NCI-H748 treated with DMSO at 0.1 percent for 48 hours (cell line): ENCODE results near the gene LRIT1.

Source experiments
- DNase-seq: peaks from one replicate; lab custom pipeline; 2025; lab: John Stamatoyannopoulos, UW

The LRIT1 gene

DNA sequence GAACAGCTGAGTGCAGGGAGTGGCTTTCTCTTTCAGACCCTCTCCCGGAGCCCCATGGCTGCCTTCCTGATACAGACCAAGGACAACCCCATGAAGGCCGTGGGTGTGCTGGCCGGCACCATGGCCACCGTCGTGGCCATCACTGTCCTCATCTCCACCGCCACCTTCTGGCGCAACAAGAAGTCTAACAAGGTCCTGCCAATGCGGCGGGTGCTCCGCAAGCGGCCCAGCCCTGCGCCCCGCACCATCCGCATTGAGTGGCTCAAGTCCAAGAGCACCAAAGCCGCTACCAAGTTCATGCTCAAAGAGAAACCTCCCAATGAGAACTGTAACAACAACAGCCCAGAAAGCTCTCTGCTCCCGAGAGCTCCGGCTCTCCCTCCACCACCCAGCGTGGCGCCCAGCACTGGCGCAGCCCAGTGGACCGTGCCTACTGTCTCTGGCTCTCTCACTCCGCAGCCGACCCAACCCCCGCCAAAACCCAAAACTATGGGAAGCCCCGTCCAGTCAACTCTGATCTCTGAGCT, 27.2 kb downstream of the LRIT1 start:
- no peak for DNase-seq

DNA sequence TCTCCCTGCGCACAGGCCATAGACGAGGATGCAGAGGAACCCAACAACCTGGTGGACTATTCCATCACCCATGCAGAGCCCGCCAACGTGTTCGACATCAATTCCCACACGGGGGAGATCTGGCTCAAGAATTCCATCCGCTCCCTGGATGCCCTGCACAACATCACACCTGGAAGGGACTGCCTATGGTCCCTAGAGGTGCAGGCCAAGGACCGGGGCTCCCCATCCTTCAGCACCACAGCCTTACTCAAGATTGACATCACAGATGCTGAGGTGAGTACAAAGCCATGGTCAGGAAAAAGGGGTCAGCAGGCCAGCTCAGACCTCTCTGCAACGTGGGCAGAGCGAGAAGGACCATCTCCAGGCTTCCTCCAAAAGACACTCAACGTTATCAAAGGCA, 28.3 kb downstream of the LRIT1 start:
- DNase-seq = no peak

DNA sequence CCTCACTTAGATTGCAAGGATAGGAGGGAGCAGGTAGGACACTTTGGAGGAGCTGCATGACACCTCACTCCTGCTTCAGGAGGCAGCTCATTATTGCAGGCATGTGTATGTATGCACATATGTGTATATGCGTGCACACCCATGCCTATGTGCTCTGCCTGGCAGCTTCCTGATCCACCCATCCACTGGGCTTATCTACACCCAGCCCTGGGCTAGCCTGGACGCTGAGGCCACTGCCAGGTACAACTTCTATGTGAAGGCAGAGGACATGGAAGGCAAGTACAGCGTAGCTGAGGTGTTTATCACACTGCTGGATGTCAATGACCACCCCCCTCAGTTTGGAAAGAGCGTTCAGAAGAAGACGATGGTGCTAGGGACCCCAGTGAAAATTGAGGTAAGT, 29.3 kb downstream of the LRIT1 start:
- no peak for DNase-seq

DNA sequence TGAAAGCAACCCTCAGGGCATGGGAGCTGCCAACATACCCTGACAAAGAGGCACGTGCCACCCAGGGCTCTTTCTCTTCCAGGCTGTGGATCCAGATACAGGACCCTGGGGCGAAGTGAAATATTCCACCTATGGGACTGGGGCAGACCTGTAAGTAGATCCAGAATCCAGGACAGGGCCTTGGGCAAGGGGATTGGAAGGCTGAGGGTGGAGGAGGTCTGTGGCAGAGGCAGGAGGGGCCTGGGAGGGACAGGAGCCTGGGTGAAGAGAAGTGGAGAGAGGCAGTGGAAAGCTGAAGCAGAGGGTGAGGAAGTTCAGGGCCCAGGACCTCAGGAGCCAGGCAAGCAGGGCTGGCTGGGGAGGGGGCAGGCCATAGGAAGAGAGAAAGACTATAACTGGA, 29.8 kb downstream of the LRIT1 start:
- DNase-seq = no peak

DNA sequence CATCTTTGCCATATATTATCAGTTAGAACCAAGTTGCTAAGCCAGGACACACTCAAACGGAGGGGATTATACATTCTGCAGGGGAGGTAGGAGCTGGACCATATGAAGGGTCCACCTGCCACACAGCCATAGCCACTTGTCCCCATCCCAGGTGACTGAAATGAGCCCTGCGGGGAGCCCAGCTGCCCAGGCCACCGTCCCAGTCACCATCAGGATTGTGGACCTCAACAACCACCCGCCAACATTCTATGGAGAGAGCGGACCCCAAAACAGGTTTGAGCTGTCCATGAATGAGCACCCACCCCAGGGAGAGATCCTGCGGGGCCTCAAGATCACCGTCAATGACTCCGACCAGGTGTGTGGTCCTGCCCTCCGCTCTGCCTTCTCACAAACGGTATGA, 33.3 kb downstream of the LRIT1 start:
- DNase-seq = no peak

DNA sequence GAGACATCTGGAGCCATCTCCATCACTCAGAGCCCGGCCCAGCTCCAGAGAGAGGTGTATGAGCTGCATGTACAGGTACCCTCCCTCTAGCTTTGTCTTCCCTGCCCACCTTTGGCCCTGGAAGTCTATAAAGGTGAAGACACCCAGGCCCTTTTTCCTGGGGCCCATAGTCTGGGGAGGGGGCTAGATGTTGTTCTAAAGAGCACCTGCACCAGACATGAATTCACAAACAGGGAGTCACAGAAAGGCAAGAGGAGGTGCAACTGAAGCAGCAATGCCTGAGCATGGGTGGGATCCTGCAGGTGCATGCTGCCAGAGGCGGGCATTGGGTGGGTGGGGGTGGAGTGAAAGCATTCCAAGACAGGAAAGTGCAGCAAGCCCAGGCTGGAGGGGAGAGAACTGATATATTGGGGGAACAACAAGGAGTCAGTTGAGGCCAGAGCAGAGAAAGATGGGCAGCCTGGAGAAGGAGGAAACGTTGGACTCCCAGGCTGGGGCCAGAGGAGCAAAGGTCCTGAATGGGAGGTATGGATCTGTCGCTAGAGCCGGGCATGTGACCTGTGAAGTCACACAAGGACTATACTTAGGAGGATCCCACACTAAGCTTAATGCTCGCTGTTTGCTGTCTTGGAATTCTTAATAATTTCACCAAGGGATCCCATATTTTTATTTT, 35.4 kb downstream of the LRIT1 start:
- no peak for DNase-seq

DNA sequence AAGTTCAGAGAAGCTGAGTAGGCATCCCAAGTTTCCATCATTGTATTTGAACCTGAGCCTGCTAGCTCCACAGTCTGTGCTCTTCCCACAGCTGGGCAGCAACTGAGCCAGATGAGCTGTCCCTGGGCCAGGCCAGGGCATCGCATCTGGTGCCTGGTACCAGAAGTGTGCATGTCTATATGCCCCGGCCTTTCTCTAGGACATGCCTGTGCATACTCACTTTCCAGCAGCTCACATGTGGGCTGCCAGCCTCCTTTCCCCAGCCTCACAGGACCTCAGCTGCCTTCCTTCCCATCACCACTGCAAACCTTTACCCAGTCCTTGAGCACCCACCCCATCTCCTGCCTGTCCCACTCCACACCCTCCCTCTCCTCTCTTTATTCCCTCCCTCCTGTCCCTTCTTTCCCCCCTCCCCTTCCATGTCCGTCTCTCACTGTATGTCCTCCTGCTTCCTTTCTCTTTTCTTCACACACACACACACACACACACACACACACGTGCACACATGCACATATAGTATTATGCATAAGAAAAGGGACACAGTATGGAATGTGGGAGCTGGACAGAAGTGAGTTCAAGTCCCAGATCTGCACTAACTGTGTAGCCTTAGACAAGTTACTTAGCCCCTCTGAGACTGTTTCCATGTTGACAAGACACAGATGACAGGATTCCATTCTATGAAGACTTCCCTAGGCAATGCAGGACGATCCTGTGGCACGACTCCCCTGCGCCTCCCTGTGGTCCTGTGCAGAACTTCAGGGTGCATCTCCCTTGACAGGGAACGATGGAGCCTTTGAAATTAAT, 36.1 kb downstream of the LRIT1 start:
- peak; percentile 43 for DNase-seq

DNA sequence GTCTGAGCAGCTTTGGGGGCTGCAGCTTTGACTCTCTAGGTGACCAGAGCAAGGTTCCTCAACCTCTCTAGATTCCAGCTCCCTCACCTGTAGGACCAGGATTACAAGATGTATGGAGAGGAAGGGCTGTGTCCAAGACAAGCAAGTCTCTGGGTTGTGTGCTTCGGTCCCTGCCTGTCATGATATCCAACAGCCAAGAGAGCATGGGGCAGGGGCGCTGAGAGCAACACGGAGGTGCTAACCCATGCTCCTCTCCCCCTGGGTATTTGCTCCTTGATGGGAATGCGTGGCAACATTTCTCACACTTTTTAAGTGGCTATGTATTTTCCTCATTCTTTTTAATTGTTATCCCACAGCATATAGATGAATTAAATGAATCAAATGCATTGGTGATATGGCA, 36.7 kb downstream of the LRIT1 start:
- DNase-seq = no peak

DNA sequence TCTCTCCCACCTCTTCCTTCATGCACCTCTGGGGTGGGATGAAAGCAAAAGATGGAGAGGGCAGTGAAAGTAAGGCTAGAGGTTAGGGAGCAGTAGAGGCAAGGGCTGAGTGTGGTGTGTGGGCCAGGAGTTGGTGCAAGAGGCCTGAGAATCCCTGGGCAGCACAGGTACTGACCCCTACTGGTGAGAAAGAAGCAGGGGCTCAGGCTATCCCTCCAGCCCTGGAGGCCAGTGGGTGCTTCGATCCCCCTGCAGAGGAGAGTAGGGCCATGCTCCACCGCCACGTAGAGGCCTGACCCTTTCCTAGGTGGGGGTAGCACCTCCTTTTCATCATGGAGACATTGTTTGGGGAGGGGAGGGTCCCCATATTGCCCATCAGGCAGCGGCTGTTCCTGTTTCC, 37.2 kb downstream of the LRIT1 start:
- DNase-seq = no peak

DNA sequence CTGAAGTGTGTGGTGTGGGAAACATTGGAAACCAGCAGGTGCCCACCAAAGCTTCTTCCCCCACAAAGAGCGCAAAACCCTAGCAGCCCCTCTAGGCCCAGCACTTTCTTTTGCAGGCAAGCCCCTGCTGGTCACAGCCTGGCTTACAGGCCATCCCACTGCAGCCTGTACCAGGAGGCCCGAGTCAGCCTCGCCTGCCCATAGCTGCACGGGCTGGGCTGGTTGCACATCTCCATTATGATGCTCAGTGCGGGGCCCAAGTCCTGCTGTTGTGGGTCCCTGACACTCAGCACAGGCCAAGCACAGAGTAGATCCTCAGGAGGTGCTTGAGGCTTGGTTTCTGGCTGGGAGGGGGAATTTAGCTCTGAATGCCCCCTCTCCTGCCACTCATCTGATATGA, 39.0 kb downstream of the LRIT1 start:
- no peak for DNase-seq

DNA sequence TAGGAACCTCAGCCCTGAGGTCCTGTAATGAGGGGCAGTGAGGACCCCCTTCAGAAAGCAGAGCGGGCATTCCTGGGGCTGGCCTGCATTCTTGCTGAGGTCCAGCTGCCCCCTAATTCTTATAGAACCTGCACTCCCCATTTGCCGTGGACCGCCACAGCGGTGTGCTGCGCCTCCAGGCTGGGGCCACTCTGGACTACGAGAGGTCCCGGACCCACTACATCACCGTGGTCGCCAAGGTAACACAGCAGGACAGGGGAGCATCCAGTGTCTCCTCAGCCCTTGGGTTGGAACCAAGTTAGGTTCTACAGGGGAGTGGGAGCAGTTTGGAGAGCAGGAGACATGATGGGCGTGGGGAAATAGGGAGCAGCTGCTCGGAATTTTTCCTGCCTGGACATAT, 39.7 kb downstream of the LRIT1 start:
- DNase-seq = no peak

DNA sequence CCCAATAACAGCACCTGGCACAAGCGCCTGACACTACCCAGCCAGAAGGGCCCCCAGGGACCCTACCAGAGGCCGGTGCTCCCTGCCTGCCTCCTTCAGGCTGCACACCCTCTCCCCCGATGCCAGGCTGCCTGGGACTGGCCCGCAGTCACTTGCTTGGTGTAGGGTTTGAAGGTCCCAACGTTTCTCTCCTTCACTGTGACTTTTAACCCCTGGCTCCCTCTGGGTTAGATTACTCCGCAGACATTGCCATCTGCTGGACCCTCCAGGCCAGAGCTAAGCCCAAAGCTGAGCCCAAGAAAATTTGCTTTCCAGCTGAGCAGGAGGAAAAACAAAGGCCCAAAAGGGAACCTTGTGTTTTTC, 40.1 kb downstream of the LRIT1 start:
- no peak for DNase-seq

DNA sequence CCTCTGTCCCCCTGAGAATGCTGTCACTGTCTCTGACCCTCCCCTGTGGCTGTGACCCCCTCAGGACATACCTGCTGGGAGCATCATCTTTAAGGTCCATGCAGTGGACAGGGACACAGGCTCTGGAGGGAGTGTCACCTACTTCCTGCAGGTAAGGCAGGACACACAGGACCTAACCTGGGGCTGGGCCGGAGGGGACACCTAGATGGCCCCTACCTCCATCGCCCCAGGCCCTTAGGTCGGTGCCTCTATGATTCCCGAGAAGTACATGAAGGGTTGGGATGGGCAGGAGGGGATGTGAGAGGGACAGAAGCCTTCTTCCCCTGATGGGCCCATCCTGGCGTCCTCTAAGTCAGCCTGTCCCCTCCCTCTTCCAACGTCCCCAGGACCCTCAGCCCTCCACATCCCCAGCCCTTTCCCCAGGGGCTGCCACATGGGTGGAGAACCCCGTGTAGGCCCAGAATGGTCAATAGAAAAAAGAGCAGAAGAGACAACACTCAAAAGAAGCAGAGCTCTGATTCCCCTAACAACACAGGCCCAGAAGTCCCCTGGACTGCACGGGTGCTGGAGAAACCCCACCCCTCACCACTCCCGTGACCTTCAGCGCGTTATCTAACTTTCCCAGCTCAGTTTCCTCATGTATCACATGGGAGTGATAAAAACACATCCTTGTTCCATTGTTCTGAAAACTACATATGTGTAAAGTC, 40.7 kb downstream of the LRIT1 start:
- no peak for DNase-seq

DNA sequence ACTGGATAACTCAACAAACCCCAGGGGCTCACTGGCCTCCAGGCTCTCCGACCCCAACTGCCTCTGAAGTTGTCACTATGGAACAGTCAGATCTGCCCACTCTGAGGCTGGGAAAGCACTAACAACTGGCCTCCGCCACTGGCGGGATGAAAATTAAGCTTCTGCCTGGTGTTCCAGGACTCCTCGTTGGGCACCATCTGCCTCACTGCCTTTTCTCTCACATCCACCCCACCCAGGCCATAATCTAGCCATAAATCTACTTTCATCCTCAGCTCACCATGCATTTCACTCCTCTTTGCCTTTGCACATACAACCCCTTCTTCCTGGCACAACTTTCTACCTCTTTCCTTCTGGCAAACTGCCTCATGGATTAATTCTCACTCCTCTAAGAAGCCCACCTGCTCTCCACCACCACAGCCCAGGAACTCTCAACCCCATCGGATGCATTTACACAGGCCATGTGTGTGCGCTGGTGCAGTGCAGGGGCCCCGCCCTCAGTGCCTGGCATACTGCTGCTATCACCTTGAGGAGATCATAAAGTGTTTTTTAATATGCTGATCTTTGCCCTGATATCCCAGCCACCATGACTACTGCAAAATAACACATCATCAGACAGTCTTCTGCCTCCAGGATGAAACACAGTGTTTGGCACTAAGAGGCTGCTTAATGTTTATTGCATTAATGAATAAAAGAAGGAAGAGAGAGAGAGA, 43.0 kb downstream of the LRIT1 start:
- no peak for DNase-seq

DNA sequence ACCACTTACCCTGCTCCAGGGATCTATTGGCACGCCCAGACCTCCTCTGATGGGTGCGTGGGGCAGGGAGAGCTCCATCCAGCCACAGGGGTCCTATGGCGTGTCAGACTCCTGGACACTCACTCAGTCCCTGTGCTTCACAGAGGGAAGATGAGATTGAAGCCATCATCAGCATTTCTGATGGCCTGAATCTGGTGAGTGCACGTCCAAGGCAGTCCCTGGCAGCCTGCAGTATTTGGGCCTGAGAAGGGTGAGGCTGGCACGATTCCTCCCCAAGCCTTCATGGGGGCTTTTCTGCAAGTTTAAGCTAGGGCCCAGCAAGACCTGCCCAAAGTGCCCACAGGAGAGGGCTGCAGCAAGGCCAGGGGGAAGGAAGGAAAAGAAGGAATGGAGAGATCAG, 43.7 kb downstream of the LRIT1 start:
- no peak for DNase-seq

DNA sequence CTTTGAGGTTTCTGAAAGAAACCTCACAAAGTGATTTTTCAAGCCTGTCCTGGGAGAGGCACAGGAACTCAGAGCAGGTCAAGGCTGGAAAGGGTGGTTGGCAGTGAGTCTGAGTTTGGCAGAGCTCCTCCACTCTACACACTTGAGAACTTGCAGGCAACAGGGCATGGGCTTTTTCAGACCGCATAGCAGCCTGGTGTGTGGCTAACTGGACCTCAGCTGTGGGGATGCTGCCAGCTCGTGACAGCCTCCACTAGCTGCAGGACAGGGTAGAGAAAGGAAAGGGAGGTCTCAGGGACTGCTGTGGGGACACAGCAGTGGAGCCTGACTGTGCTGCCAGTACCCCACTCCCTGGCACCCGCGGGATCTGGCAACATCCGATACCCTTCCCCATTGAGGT, 44.4 kb downstream of the LRIT1 start:
- no peak for DNase-seq

DNA sequence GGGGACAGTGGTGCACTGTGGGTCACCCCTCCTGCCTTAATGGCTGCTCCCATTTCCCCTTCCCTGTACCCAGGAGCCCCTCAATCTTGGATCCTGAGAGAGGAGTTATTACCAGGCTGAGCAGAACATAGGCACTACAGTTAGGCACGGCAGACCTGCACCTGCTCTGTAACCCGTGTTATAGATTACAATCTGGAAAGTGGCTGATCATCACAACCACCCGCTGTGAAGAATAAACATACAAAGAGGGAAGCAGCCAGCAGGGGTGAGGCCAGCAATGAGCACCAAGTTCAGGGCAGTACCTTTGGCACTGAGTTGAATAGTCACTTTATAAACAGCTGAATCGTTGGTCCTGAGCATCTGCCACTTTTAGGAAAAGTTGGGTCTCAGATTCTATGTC, 45.3 kb downstream of the LRIT1 start:
- DNase-seq = peak; percentile 49

DNA sequence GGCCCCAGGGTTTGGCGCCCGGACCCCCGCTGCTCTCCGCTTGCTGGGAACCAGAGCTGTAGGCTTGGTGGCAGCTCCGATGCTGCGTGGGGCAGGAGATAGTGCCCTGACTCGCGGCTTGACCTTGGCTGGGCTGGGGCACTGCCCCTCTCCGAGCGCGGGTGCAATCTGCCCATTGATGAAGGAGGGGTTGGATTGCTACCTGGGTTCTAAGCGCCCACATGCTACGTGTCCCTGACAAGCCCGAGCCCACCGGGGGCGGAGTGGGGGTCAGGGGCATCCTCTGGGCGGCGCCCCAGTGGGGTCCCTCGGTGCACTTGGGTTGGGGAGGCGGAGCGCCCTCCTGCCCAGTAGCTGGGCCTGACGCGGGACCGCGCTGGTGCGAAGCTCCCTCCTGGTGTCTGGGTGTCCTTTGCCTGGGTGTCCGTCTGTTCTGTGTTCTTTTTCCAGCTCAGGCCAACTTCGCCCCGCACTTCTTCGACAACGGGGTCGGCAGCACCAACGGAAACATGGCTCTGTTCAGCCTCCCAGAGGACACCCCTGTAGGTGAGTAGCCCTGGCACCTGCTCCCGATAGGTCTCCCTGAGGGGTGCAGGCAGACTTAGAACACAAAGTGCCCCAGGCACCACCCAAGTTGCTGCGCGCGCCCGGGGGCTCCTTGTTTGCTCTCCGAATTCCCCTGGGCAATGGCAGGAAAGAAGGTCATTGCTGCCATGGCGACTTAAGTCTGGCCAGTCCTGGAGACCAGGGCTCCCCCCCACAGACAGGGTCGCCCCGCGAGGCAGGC, 46.1 kb downstream of the LRIT1 start:
- no peak for DNase-seq

DNA sequence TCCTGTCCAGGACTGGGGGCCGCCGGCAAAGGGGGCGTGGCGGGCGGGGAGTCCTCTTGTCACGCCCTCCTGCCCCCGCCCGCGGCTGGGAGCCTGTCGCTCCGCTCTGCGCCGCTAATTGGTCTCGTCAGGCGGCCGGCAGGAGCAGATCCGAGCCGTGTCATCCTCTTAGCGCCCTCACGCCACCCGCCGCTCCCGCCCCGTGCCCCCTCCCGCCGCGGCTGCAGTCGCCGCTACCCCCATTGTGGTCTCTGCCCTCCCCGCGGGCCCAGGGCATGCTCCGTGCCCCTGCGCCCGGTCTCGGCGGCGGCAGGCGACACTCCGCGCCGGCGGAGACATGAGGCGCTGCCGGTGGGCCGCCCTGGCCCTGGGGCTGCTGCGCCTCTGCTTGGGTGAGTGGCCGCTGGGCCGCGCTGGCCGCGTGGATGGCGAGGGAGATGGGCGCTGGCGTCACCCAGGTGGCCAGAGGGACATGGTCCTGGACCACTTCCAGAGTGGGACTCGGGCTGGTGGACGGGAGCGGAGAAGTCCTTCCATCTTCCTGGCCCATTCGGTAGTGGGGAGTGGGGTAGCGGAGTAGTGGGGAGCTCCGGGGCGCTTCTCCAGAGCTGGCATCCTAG, 46.8 kb downstream of the LRIT1 start, which contains the start of gene CDHR1:
CDHR1 (plus strand) TSS at position 114 of the 620 bp plus-strand sequence; CDS start at position 338, 224 bp downstream.
- peak; percentile 14 for DNase-seq

DNA sequence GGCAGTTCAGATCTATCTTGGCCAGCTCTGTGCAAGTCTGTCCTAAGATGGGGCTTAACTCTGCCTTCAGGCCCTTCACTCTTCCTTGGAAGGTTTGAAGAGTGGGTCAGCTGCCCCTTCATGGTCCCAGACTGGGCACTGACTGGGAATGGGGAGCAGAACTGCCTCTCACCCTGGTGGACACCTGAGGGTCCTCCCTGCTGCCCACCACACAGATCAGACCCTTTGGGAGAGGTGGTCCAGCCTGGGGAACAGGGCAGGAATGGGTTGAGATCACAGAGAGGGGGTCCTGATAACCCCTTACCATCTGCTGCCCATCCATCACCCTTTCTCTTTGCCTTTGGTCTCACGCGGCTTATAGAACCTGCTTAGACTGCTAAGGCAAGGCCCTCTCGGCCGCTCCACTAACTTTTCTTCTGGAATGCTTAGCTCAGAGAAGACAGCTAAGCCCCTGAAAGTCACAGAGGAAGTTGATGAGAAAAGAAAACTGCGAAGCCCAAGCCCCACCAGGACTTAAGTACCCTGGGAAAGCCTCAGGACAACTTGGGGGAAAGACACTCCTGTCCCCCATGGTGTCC, 47.4 kb downstream of the LRIT1 start:
- DNase-seq = no peak

DNA sequence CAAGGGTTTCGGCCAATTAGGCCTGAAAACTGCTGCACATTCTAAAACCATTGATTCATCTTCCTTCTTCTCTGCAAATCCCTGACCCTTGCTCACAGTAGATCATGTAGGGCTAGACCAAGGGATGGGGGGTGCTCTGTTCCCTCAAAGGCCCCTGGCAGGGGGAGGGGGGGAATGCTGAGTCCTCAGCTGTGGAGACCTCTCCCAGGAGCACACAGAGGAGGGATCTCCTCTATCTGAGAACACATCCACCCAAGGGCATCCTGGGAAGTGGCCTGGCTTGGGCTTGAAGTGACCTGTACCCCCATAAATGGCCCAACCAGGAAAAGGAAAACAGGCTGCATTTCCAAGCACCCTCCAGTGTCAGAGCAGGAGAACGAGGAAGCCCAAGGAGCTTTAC, 48.0 kb downstream of the LRIT1 start:
- no peak for DNase-seq
